Measurements from ENCODE around the gene PNO1. TPM values are rescaled to one million over a fixed set of nuclear protein-coding genes. Genes with fewer than 3 reads are reported as not detected.
A peak's percentile ranks its signal among the peaks of the same experiment; 100 is the strongest.

Gene PNO1
- total and polyA plus RNA-seq, 10 of the 15 experiments (the other 5 are each of a cell fraction or from before 2014, with no cell fraction given), result 9.7 to 60.2 (median 30.3) TPM

DNA sequence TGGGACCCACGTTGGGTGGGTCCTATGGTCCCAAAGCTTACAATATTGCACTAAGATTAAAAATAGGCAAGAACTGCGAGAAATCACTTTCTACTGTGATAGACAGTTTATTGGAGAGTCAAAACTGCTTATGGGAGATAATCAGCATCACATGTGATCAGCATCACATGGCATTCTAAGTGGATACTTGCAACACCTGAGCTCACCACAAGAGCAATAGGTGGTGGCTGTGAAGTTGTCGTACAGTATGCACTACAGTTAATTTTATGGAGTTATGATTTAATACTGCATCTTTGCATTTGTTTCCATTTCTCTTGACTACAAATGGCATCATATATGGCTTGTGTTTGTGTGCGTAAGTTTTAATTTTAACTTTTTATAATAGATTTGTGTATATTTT lies 11.6 kb downstream of the PNO1 start:
- CTCF ChIA-PET, result interaction anchor here (0.8 to 2.6 kb wide), 5 partner anchors 17 to 56 kb away, joined by 3 to 10 read pairs (median 5); no protein-coding TSS in a partner anchor
- Histone ChIP-seq H4K20me1 (ENCODE audit: control insufficient read depth, insufficient read depth) (no peaks in the 10 kb centered on the region), H3K27me3 (replicated peaks in 1 of 2; ENCODE audit: control insufficient read depth in 2 of 2, insufficient read depth in 2 of 2, low read length in 1 of 2) (no peaks in the 10 kb centered on the region), H3K36me3 (ENCODE audit: control insufficient read depth in 2 of 2, insufficient read depth in 2 of 2, low read length in 1 of 2) (peaks cover 5 to 13% of the 10 kb centered on the region in 2 experiments), H3K9ac (ENCODE audit: control insufficient read depth, insufficient read depth, low read length) (no peak overlapping the region), H3K4me3 (no peak overlapping the region), H2AFZ (ENCODE audit: control insufficient read depth, low read depth, low read length) (no peak overlapping the region), H3K27ac (ENCODE audit: control insufficient read depth, insufficient read depth) (no peak overlapping the region), H3K9me3 (replicated peaks; ENCODE audit: control insufficient read depth, insufficient read depth, low read length) (no peaks in the 10 kb centered on the region), H3K79me2 (ENCODE audit: control insufficient read depth, insufficient read depth, low read length) (no peaks in the 10 kb centered on the region; the same call in 1 of the 2 replicates), H3K4me2 (ENCODE audit: control insufficient read depth, insufficient read depth) (no peak overlapping the region), H3K4me1 (ENCODE audit: control insufficient read depth, insufficient read depth, low read length) (no peaks in the 10 kb centered on the region)
- RAD21 ChIA-PET (ENCODE audit: unreplicated experiment), result no interaction called here
- SMC1A ChIA-PET (ENCODE audit: uncharacterized antibody, unreplicated experiment), result interaction anchor here (1.1 to 1.7 kb wide), 8 partner anchors 9 to 106 kb away, joined by 3 to 7 read pairs (median 4); partner anchors contain the start of gene C1D
- TF ChIP-seq, protein P1, sequence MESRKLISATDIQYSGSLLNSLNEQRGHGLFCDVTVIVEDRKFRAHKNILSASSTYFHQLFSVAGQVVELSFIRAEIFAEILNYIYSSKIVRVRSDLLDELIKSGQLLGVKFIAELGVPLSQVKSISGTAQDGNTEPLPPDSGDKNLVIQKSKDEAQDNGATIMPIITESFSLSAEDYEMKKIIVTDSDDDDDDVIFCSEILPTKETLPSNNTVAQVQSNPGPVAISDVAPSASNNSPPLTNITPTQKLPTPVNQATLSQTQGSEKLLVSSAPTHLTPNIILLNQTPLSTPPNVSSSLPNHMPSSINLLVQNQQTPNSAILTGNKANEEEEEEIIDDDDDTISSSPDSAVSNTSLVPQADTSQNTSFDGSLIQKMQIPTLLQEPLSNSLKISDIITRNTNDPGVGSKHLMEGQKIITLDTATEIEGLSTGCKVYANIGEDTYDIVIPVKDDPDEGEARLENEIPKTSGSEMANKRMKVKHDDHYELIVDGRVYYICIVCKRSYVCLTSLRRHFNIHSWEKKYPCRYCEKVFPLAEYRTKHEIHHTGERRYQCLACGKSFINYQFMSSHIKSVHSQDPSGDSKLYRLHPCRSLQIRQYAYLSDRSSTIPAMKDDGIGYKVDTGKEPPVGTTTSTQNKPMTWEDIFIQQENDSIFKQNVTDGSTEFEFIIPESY (IDR thresholded peaks at IDR 0.05), result no peak
- no peak for TF ChIP-seq POLR2AphosphoS5 (IDR thresholded peaks at IDR 0.05; ENCODE audit: low read length)
- TF ChIP-seq, protein P2, sequence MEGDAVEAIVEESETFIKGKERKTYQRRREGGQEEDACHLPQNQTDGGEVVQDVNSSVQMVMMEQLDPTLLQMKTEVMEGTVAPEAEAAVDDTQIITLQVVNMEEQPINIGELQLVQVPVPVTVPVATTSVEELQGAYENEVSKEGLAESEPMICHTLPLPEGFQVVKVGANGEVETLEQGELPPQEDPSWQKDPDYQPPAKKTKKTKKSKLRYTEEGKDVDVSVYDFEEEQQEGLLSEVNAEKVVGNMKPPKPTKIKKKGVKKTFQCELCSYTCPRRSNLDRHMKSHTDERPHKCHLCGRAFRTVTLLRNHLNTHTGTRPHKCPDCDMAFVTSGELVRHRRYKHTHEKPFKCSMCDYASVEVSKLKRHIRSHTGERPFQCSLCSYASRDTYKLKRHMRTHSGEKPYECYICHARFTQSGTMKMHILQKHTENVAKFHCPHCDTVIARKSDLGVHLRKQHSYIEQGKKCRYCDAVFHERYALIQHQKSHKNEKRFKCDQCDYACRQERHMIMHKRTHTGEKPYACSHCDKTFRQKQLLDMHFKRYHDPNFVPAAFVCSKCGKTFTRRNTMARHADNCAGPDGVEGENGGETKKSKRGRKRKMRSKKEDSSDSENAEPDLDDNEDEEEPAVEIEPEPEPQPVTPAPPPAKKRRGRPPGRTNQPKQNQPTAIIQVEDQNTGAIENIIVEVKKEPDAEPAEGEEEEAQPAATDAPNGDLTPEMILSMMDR (IDR thresholded peaks at IDR 0.05 in 2 of 3, conservative IDR thresholded peaks at IDR 0.05 in 1 of 3; ENCODE audit: control insufficient read depth in 2 of 3, extremely low read depth in 1 of 3, insufficient read depth in 1 of 3, low read depth in 3 of 3, low read length in 3 of 3), result 0 out of 6 replicates have a peak, but pooled peaks of 1 of the 3 experiments have one; percentile 9
- peak; percentile 42; the same call in 1 of the 2 replicates for TF ChIP-seq RAD51 (IDR thresholded peaks at IDR 0.05)
- TF ChIP-seq WRNIP1 (IDR thresholded peaks at IDR 0.05; ENCODE audit: borderline replicate concordance, low read depth, low read length), result no peak
- ATAC-seq (peak; percentile 68), FAIRE-seq (no peak), DNase-seq (ENCODE audit: low read depth, low spot score) (no peak)
- 85% methylated on average over 4 of the region's 4 CpGs for WGBS (ENCODE audit: insufficient coverage, insufficient replicate concordance, low lambda C conversion rate, missing lambda C conversion rate)
- in situ Hi-C loops (cut with MboI), result no loop called here
- intact Hi-C loops (cut with micrococcal nuclease; ENCODE audit: unreplicated experiment), result no loop called here
- POLR2A ChIA-PET, result interaction anchor here (0.5 to 0.6 kb wide), 3 partner anchors 8 to 123 kb away, joined by 3 read pairs; a partner anchor contains a TSS
- BruUV-seq (replicated peaks), result no TSS peak

Measured in GM12878 (cell line).